KMS-11 (cell line): Measurements from ENCODE around the gene RSPRY1.

Experiments used
- H2AFZ ChIP-seq: fragments of 200-600 bp; sonication (generic); 2 replicates; pipeline ENCODE4 v1.6.1; 2016; ENCODE audit warnings: antibody characterized with exemption, mixed run types, low read depth
- H3K27ac ChIP-seq: fragments of 200-600 bp; sonication (generic); 2 replicates; pipeline ENCODE4 v1.6.1; 2016; ENCODE audit warnings: mild to moderate bottlenecking, mixed run types
- H3K27me3 ChIP-seq: fragments of 200-600 bp; sonication (generic); 2 replicates; pipeline ENCODE4 v1.6.1; 2017; ENCODE audit warnings: mild to moderate bottlenecking, low read depth, mixed run types, moderate library complexity; ENCODE audit not compliant: insufficient read depth
- H3K36me3 ChIP-seq: fragments of 200-600 bp; sonication (generic); 2 replicates; pipeline ENCODE4 v1.6.1; 2017; ENCODE audit warnings: mild to moderate bottlenecking, mixed run types; ENCODE audit not compliant: insufficient read depth
- H3K4me1 ChIP-seq: fragments of 200-600 bp; sonication (generic); 2 replicates; pipeline ENCODE4 v1.6.1; 2016; ENCODE audit warnings: mild to moderate bottlenecking, low read depth, mixed run types; ENCODE audit not compliant: poor library complexity, severe bottlenecking
- H3K4me2 ChIP-seq: fragments of 200-600 bp; sonication (generic); 2 replicates; pipeline ENCODE4 v1.7.0; 2016; ENCODE audit warnings: mild to moderate bottlenecking, mixed run types
- H3K4me3 ChIP-seq: fragments of 200-600 bp; sonication (generic); IDR thresholded peaks from 2 replicates; pipeline ENCODE4 v1.6.1; 2017; ENCODE audit warnings: low read depth, low read length, mixed read lengths; ENCODE audit not compliant: insufficient read depth
- H3K79me2 ChIP-seq: fragments of 200-600 bp; sonication (generic); 2 replicates; pipeline ENCODE4 v1.6.1; 2016; ENCODE audit warnings: low read depth, mixed run types; ENCODE audit not compliant: insufficient read depth
- H3K9ac ChIP-seq: fragments of 200-600 bp; sonication (generic); 2 replicates; pipeline ENCODE4 v1.6.1; 2016; ENCODE audit warnings: mild to moderate bottlenecking, mixed run types
- H4K20me1 ChIP-seq: fragments of 200-600 bp; sonication (generic); 2 replicates; pipeline ENCODE4 v1.6.1; 2016; ENCODE audit warnings: mild to moderate bottlenecking, mixed run types; ENCODE audit not compliant: insufficient read depth
- CTCF ChIP-seq: fragments of 200-600 bp; sonication (generic); conservative IDR thresholded peaks from 2 replicates; pipeline ENCODE4 v1.6.1; 2017; ENCODE audit warnings: low read depth, mild to moderate bottlenecking, antibody characterized with exemption, low read length, moderate library complexity, mixed read lengths

RSPRY1 gene

DNA sequence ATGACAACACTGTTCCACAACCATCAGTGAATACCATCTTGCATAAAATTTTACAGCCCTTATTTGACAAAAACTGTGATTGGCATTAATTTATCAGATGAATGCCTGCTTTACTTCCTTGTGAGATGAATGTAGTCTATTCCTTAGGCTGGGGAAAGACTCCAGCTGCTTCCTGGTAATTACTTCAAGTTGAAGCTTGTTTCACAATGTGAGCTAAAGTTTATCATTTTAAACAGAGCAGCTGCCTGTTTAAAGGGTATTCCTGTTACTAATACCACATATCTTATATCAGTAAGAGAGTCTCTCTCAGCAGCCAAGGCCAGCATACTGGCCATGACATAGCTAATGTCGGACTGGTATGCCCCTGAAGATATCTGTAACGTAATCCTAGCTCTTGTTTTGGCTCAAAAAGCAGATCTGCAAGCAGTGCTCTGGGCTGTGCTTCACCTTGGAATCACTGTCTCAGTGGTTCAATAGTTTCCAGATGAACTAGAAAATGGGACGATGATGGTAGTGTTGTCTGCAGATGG, 45.8 kb downstream of the RSPRY1 start:
- no peak overlapping the region for H3K9ac ChIP-seq
- H3K36me3 ChIP-seq, result no peaks in the 10 kb centered on the region
- H3K4me1 ChIP-seq, result no peaks in the 10 kb centered on the region
- H3K79me2 ChIP-seq, result no peaks in the 10 kb centered on the region
- H3K4me3 ChIP-seq, result no peak overlapping the region
- no peak overlapping the region for H3K27ac ChIP-seq
- no peak for TF ChIP-seq CTCF
- no peaks in the 10 kb centered on the region for H3K27me3 ChIP-seq
- no peak overlapping the region for H2AFZ ChIP-seq
- no peak overlapping the region for H3K4me2 ChIP-seq
- no peaks in the 10 kb centered on the region for H4K20me1 ChIP-seq

DNA sequence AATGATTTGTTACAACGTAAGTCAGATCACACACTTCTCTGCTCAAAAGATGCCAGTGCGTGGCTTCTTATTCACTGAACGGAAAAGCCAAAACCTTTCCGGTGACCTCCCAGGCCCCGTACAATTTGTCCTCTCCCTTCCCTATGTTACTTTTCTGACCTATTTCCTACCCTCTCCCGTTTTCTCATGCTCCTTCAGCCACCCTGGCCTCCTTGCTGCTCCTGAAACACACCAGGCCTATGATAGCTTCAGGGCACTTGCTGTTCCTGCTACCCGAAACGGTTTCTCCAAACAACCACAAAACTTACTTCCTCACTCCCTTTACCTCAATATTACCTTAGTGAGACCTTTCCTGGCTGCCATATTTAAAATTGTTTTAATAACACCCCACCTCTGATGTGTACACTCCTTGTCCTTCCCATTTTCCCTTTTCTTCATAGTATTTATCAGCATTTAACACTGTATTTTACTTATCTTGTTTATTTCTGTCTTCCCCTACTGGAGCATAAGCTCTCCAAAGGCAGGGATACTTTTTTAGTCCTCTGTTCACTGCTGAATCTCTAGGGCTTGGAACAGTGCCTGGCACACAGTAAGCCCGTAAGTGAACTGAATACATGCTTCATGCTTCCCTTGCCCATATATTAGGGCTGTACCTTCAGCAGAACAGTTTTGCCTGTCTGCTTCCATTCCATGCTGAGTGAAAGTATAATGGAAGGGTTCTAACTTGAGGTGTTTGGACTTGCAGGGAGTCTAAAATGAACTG, 48.0 kb downstream of the RSPRY1 start:
- Histone ChIP-seq H3K27me3 (no peaks in the 10 kb centered on the region), H3K27ac (no peak overlapping the region), H2AFZ (no peak overlapping the region), H3K4me2 (no peak overlapping the region), H3K9ac (no peak overlapping the region), H3K79me2 (no peaks in the 10 kb centered on the region), H4K20me1 (no peaks in the 10 kb centered on the region), H3K36me3 (no peaks in the 10 kb centered on the region), H3K4me3 (no peak overlapping the region), H3K4me1 (no peaks in the 10 kb centered on the region)
- no peak for TF ChIP-seq CTCF

DNA sequence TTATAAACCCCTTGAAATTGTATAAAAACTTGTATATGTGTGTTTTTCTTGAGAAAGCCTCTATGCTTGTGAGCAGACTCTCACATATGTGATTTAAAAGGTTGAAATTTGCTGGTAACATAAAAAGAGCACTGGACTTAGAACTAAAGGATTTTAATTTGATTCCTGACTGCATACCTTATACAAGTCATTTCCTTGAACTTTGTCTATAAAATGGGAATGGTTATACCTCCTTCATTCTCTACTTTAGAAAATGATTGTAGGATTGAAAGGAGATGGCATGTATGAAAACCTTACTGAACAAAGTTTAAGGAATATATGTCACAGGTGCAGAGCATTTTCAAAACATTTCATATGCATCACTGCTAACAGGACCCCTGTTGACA, 48.6 kb downstream of the RSPRY1 start:
- no peaks in the 10 kb centered on the region for H3K4me1 ChIP-seq
- no peak overlapping the region for H3K27ac ChIP-seq
- no peak for TF ChIP-seq CTCF
- H3K27me3 ChIP-seq, result no peaks in the 10 kb centered on the region
- no peak overlapping the region for H2AFZ ChIP-seq
- H3K79me2 ChIP-seq, result no peaks in the 10 kb centered on the region
- H3K4me2 ChIP-seq, result no peak overlapping the region
- no peak overlapping the region for H3K4me3 ChIP-seq
- no peaks in the 10 kb centered on the region for H3K36me3 ChIP-seq
- no peak overlapping the region for H3K9ac ChIP-seq
- no peaks in the 10 kb centered on the region for H4K20me1 ChIP-seq

- no peak overlapping the region for H2AFZ ChIP-seq
- H3K36me3 ChIP-seq, result no peaks in the 10 kb centered on the region
- H3K27ac ChIP-seq, result no peak overlapping the region
- no peak overlapping the region for H3K4me2 ChIP-seq
- no peaks in the 10 kb centered on the region for H3K27me3 ChIP-seq
- H4K20me1 ChIP-seq, result no peaks in the 10 kb centered on the region
- H3K4me3 ChIP-seq, result no peak overlapping the region
- no peak overlapping the region for H3K9ac ChIP-seq
- TF ChIP-seq CTCF, result no peak
- H3K79me2 ChIP-seq, result no peaks in the 10 kb centered on the region
- H3K4me1 ChIP-seq, result no peaks in the 10 kb centered on the region
Measured at GRCh38 chr16:57235128-57236021, 49.2 kb downstream of the RSPRY1 start.
